Measurements from ENCODE around the gene USP36.

USP36 gene

GRCh38 chr17:78836420-78837021 lies 4.1 kb downstream of the USP36 start:
- DNase-seq: no peak

DNA sequence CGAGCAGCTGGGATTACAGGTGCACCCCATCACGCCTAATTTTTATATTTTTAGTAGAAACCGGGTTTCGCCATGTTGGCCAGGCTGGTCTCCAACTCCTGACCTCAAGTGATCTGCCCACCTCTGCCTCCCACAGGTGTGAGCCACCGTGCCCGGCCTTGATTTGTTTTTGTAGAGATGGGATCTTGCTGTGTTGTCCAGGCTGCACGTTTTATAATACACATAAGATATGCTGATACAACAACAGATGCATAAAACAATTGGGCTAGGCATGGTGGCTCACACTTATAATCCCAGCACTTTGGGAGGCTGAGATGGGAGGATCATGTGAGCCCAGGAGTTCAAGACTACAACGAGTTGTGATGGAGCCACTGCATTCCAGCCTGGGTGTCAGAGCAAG lies 6.0 kb downstream of the USP36 start:
- no peak for DNase-seq

- DNase-seq: no peak
Observed at GRCh38 chr17:78832541-78832810, 8.1 kb downstream of the USP36 start.

GRCh38 chr17:78831688-78832540 lies 8.7 kb downstream of the USP36 start:
- DNase-seq: no peak

DNA sequence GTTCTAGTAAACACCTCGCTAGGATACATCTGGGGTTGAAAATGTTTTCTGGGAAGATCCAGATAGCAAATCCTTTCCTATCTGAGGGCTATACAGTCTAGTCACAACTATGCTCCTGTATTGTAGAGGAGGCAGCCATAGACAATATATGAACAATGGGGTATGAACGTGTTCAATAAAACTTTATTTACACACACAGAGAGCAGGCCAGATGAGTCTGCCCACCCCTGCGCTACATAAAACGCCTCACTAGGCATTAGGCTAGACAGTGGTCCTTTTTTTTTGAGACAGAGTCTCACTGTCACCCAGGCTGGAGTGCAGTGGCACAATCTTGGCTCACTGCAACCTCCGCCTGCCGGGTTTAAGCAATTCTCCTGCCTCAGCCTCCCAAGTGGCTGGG lies 11.1 kb downstream of the USP36 start:
- DNase-seq: no peak

DNA sequence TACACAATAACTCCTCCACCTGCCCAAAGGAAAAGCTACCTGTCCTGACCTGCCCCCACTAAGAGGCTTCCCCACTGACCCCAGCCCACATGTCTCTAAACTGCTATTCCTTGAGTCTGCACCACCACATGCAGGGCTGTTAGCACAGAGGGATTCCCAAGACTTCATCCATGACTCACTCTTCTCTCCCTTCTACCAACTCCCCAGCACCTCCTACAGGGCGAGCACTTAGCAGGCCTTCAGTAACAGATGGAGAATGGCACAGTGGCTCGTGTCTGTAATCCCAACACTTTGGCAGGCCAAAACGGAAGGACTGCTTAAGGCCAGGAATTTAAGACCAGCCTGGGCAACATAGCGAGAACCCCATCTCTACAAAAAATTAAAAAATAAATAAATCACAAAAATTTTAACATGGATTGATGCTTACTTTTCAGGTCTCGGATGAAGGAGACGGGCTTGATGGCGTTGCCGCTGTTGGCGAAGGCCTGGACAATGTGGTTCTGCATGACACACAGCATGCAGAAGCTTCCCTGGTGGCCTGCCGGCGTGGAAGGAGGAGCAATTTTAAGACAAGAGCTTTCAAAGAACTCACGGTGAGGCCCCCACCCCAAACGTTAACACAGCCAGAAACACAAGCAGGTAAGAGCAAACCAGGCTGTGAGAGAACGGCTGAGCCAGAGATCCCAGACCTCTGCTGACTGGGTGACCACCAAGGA lies 12.0 kb downstream of the USP36 start:
- DNase-seq: no peak

- peak; percentile 31 for DNase-seq
Observed at GRCh38 chr17:78826836-78827509, 13.6 kb downstream of the USP36 start.

DNA sequence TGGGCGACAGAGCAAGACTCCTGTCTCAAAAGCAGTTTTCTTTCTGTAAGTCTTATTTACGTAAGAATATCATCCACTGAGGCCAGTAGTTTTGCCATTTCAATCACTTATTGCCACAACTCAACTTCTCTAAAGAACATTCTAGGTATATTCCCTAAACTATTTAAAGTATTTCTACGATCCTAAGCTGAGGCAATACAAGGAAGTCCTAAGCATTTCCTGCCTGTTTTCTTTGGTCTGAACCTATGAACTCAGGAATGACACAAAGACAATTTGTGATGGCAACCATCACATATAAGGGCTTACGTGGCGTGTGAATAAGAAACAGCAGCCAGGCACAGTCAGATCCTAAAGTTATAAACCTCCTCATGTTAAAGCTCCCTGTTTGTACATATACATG lies 14.2 kb downstream of the USP36 start:
- DNase-seq: no peak

GRCh38 chr17:78825696-78826095 lies 14.9 kb downstream of the USP36 start:
- no peak for DNase-seq

GRCh38 chr17:78824240-78824639 lies 16.4 kb downstream of the USP36 start:
- no peak for DNase-seq

DNA sequence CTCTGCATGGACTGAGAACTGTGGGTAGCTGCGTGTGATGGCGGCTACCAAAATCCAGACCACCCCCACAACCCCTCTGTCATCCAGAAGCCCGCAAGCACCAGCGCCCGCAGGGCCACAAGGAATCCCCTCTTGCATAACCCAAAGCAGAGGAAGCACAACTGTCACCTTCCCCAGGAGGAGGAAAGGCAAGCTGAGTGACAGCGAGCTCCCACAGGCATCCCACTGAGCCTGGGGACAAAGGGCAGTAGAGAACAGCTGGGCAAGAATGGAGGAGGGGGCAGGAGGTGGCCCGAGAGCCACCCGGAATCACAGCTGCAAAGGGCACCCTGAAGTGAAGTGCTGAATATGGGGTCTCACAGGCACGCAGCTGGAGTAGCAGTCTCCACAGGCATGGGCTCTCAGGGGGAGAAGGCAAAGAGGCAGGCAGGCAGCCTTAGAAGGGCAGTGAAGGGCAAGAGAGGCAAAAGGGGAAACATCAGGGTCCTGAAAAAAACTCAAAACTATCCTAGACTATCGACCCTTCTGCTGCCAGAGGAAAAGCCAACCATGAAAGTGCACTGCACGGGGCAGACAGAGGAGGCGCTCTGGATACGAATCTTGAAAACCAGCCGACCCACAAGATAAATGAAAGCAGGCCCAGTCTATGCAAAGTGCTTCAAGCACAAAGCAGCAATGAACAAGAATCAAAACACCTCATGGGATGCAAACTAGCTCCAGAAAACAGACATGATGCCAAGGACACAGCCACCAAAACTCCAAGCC lies 17.1 kb downstream of the USP36 start:
- DNase-seq: no peak

DNA sequence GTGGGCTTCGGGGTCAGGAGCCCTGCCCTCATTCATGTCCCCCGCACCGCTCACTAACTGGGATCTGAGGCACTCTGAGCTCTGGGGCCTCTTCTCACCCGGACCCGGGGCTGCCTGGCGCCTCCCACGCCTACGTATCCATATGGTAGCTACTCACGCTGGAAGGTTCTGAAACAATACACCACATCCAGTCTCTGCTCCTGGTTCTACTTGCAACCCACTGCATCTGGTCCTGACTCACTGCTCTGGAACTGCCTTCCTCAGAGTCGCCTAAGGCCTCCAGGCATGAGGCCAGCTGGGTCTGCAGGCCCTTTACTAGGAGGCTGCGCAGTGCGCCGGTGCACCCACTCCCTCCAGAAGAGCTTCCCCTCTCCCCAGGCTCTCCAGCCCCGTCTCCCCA lies 18.1 kb downstream of the USP36 start:
- DNase-seq: no peak

GRCh38 chr17:78821961-78822360 lies 18.7 kb downstream of the USP36 start:
- no peak for DNase-seq

- DNase-seq: no peak
Observed at GRCh38 chr17:78820841-78821240, 19.8 kb downstream of the USP36 start.

DNA sequence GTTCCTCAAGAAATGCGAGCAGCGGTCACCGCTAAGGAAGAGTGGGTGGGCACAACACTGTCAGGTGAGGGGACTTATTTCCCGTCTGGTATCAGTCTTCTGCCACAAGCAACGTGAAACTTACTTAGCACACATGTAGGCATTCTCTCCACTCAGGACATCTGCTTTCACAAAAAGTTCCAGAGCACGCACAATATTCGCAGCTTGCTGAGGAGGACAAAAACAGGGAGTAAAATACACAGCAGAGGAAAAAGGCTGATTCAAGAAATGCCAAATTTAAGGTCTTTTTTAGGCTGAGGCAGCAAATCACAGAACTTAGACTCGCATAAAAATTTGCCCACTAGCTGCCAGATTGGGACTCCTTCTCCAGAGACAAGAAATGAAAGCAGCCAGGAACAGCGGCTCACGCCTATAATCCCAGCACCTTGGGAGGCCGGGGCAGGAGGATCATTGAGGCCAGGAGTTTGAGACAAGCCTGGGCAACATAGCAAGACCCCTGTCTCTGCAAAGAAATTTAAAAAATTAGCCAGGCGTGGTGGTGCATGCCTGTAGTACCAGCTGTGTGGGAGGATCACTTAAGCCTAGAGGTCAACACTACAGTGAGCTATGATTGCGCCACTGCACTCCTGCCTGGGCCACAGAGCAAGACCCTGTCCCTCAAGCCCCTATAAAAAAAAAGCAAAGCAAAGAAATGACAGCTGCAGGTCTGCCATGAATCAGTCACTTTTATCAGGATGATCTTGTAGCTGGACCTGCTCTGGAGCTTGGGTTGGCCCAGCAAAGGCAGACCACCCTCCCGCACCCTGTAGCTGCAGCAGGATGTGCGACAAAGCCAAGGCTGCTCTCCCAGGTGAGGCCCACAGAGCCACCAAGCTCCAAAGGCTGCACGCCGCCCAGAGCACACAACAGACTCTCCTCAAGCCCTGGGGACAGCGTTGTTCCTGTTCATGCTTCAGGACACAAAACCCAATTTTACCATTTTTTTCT lies 20.5 kb downstream of the USP36 start:
- no peak for DNase-seq

DNA sequence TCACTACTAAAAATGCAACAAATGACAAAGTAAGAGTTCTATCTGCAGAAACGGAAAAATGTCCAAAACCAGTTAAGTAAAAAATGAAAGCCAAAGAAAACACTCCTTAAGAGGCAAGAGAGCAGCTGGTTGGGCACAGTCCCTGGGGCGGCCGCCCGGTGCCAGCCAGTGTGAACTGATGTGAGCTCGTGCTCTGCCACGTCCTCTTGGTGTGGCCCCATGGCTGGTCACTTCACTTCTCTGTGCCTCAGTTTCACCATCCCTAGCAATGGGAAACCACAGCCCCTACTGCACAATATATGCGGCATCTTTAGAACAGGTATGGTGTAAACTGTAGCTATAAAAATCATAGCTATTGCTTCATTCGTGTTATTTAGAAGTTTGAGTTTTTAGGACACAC lies 21.2 kb downstream of the USP36 start:
- no peak for DNase-seq

DNA sequence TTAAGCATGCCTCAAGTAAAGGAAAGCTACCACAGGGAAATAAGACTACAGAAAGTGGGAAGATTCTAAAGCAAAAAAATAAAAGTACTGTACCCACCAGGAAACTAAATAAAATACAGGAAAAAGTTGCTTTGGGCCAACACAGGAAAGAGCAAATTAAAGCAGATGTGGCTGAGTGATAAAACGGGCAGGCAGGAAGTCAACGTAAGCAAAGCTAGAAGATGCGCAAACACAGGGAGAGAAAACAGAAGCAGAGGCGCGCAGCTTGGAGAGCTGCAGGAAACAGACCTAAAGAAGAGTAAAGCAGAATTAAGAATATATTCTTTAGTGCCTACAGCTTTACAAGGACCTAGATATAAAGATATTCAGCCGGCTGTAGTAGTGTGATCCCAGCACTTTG lies 21.7 kb downstream of the USP36 start:
- DNase-seq: peak; percentile 57

DNA sequence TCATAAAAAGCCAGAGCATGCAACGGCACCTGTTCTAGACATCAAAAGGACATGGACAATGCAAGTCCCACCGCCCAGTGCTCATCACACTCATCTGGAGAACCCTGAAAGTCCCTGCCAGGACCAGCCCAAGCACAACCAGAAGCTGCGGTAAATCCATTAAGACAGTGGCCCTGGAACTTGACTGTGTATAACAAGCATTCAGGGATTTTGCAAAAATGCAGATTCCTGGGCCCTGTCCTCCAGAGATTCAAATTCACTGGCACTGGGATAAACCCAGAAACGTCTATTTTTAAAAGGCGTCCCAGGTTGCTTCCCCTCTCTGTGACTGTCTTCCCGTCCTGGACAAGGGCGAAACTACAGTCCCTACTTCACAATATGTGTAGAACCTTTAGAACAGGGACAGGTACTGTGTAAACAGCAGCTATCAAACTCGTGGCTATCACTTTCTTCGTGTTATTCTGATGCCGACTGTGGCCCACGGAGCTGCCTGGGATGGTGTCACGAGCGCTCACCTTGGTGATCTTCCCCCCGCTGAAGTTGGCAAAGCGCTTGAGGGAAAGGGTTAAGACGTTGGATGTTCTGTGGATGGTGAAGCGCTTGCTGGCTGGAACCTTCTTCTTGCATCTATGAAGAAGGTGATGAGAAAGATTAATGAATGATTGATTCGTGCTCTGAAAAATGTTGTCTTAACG lies 22.3 kb downstream of the USP36 start:
- DNase-seq: no peak

DNA sequence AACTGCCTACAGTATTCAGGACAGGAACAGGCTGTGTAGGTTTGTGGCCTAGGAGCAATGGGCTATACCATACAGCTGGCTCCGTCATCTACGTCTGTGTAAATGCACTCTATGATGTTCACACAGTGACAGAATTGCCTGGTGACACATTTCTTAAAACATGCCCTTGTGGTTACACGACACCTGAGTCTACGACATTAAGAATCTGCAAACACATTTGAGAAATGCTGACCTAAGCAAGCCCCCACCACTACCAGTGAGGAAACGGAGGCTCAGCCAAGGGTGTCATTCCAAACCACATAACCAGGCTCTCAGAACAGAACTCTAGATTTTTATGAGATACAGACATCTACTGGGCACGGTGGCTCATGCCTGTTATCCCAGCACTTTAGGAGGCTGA lies 23.5 kb downstream of the USP36 start:
- DNase-seq: peak; percentile 75

DNA sequence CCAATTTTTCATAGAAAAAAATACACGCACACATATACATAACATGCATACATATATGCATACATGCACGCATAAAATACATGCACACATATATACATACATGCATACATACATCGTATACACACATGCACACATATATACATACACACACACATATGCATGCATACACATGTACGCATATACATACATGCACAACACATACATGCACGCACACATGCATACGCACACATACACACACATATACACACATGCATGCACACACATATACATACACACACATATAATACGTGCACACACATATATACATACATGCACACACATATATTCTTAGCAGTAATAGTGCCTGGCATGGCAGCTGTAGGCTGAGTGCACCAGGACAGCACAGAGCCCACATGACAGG lies 24.9 kb downstream of the USP36 start:
- DNase-seq: no peak

GRCh38 chr17:78812855-78813254 lies 27.8 kb downstream of the USP36 start:
- DNase-seq: no peak
